HG02884 (cell line): Measurements from ENCODE around the gene RIN1.
A peak's percentile ranks its signal among the peaks of the same experiment; 100 is the strongest.
"Not testable (repeated sequence)": the region's sequence is repeated elsewhere in the genome, so short reads cannot be mapped to it uniquely, and the experiment has no call there.

Source experiments
- ATAC-seq: cut with Tn5 transposase; IDR thresholded peaks from one replicate; pipeline ENCODE4 v1.9.1; 2021; ENCODE audit warnings: mild to moderate bottlenecking, moderate library complexity; ENCODE audit not compliant: unreplicated experiment

The RIN1 gene

DNA sequence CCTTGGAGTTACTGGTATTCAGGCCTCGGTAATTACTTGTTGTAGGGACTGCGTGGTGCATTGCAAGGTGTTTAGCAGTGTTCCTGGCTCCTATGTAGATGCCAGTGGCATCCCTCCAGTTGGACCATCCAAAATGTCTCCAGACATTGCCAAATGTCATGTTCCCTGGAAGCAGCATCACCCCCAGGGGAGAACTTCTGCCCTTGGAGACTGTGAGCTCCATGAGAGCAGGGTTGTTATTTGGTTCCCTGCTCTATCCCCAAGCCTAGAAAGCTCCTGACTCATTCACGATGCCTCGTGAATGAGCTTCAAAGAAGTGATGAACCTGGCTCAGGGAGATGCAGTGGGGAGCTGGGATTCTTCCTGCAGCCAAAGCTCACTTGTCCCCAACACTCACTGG lies 14.6 kb downstream of the RIN1 start:
- ATAC-seq, result no peak

DNA sequence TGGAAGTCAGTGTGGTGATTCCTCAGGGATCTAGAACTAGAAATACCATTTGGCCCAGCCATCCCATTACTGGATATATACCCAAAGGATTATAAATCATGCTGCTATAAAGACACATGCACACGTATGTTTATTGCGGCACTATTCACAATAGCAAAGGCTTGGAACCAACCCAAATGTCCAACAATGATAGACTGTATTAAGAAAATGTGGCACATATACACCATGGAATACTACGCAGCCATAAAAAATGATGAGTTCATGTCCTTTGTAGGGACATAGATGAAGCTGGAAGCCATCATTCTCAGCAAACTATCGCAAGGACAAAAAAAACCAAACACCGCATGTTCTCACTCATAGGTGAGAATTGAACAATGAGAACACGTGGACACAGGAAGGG lies 15.5 kb downstream of the RIN1 start:
- not testable (repeated sequence) for ATAC-seq

- not testable (repeated sequence) for ATAC-seq
These were observed 15.9 kb downstream of the RIN1 start for GRCh38 chr11:66320289-66320688.

- ATAC-seq, result no peak
These were observed 17.6 kb downstream of the RIN1 start for GRCh38 chr11:66318600-66318970.

DNA sequence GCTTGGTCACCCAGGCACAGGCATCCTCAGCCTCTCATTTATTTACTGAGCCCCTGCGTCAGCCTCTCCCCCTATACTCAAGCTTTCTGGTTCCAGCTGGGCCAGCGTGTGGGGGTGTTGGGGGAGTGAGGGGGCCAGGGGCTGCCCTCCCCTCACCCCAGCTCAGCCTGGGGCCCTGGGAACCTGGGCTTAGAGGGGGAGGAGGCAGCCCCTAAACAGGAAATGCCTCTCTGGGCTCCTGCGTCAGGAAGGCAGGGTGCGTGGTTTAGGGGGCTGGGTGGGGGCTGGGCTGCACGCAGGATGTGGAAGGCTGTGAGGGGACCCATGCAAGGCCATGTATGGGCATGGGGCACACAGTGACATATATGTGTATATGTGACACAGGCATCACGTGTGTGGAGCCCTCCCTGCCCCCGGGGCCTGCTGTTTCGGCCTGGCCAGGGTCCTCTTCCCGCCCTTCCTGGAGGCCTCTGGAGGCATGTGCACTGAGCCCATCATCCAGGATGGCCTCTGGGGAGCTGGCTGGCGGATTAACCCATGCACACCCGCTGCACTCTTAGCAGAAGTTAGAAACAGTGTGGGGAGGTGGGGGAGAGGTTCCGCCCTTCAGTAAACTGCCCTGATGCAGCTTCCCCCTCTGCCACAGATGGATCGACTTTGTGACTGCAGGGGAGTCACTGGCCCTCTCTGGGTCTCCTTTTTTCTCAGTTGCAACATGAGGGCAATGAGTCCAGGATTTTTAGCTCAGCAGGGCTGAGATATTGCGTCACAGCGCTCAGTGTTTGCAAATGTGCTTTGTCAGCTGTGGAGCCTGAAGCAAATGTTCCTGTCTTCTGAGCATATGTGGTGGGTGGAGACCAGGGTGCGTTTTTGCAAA lies 18.3 kb downstream of the RIN1 start:
- ATAC-seq, result no peak

DNA sequence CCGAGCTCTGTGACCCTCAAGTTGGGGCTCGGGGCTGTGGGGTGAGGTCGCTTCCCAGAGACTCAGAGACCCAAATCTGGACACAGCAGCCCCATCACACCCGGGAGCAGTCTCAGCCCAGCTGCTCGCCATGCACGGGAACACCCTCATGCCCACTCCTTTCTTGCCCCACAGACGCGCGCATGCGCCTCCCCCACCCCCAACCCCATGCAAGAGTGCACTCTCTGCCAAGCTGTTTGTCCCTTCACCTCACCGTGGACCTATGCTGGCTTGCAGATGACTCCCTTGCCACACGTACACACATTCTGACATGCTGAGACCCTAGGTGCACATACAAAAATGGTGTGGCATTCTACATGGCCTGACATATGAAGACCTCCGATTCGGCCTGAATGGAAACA lies 18.9 kb downstream of the RIN1 start:
- no peak for ATAC-seq

- no peak for ATAC-seq
These were observed 19.4 kb downstream of the RIN1 start, which contains the start of gene CD248 for GRCh38 chr11:66316849-66317251. CD248 (minus strand) TSS chr11:66317044; CDS start chr11:66317027, 17 bp downstream.

GRCh38 chr11:66315921-66316811 lies 20.1 kb downstream of the RIN1 start:
- no peak for ATAC-seq

GRCh38 chr11:66315498-66315885 lies 20.7 kb downstream of the RIN1 start:
- no peak for ATAC-seq

- ATAC-seq, result no peak
These were observed 21.4 kb downstream of the RIN1 start for GRCh38 chr11:66314561-66315497.

DNA sequence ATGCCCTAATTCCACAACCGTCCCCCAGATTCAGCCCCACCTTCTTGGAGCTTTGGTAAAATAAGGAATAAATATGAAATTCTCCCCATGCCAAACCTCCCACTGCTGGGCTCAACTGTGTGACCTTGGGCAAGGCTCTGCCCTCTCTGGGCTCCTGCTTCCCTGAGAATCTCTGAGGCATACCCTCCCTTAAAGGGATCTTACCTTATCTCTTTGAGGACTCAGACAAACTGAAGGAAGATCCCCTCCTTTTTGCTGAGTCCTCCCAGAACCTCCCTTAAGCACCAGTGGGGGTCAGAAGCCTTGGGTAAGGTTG lies 22.1 kb downstream of the RIN1 start:
- ATAC-seq, result no peak

DNA sequence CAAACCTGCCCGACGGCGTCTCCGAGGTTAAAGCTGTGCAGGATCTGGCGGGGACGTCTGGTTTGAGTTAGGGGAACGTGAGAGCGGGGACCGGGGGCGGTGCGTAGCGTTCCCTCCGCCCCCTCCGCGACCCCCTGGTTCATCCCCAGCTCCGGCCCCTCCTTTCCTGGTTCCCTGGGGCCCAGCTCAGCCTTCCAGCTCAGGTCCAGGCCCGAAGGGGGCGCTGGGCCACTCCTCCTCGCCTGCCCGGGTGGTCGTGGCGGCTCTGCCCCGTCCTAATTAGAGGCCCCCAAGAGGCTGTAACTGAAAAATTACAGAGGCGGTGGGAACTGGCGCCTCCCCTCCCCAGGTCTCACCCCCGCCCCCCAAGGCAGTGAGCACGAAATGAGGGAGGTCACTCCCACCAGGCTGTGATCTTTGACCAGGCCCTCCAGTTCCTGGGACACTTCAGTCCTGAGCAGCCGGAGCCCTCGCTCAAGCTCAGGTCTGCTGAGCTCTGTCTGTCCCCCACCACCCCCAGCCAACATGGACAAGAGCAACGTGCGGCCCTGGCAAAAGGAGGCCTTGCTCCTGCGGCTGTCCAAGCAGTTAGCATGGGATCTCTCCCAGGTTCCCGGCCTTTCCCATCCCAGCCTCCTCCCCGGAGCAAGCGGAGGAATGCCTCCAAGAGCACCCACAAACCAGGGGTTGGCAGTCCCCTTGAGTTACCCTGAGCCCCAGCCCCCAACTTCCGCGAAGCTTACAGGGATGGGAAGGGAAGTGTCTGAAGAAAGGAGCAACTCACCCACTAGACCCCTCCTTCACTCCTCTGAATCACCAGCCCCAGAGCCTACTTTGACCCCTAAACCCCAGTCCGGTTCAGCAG lies 22.7 kb downstream of the RIN1 start:
- ATAC-seq, result no peak

GRCh38 chr11:66312549-66313320 lies 23.5 kb downstream of the RIN1 start:
- peak; percentile 70 for ATAC-seq

DNA sequence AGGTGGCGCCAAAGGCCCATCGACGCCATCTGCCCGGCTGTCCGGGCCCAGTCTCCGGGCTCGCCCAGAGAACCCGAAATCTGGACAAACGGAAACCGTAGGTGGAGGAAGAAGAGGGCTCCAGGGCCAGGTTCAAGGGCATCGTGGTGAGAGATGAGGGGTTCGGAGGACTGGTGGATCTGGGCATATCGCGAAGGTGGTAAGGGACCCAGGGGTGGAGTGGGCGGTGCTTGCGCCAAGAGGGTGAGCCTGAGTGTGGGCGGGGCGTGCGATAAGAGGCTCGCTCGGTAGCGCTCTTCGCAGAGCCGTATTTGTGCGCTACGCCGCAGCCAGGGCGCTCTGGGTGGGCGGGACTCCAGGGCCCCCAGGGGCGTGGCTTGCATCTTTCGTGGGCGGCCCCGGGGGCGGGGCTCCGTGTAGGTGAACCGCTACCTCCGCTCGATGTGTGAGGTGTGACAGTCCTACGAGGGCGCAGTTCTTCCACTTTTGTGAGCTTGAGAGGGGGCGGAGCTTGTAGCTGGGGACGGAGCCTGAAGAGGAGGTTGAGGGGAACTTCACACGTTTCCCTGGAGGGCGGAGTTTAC lies 24.2 kb downstream of the RIN1 start:
- peak; percentile 55 for ATAC-seq

DNA sequence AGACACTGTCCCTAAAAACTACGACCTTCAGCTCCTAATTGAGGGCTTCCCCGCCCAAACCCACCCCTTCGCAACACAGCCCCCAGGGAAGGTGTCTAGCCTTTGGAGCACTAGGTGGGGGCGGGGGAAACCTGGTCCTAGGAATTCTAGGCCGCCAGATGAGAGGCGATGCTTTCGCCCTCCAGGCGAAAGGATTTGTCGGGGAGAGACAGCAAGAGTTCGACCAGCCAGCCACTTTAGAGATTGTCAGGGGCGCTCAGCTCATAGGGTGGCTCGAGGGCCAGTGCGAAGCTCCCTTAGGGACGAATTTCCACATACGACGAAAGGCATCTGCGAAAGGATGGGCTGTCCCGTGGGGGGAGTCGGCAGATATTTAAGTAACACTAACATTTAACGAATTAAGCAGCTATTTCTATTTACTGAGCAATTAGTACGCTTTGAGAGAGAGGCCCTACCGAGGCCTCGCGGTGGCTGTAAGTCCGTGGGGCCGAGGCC lies 24.7 kb downstream of the RIN1 start:
- peak; percentile 34 for ATAC-seq

- not testable (repeated sequence) for ATAC-seq
These were observed 25.3 kb downstream of the RIN1 start for GRCh38 chr11:66310803-66311440.

DNA sequence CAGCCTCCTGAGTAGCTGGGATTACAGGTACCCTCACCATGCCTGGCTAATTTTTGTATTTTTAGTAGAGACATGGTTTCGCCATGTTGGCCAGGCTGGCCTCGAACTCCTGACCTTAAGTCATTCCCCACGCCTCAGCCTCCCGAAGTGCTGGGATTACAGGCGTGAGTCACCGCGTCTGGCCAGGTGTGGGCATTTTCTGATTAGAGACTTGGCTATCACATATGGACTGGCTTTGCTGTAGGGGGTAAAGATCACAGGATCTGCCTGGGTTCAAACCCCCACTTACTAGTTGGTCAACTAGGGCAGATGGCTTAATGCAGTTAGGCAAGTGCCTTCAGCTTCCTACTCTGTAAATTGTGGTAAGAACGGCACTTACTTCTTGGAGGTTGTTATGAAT lies 25.9 kb downstream of the RIN1 start:
- ATAC-seq, result no peak

DNA sequence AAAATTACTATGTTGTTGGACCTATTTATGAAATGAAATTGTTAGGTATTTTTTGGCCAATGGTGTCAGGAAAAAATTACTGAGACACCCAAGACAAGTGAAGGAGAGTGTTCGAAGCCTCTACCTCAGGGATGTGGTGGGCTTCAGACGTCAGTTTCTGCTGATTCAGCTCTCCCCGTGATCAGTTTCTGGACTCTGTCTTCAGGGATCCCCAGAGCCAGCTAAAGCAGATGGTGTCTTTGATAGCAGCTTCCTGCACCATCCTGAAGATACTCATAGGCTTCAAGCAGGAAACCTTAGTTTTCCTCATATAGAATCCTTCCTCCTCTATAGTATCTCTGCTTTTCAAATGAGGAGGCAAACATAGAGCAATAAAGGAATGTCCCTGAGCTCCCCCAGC lies 26.8 kb downstream of the RIN1 start:
- no peak for ATAC-seq
